Measurements from ENCODE around the gene NCBP1. TPM values are rescaled to one million over a fixed set of nuclear protein-coding genes. Genes with fewer than 3 reads are reported as not detected.
"Not testable (repeated sequence)": the region's sequence is repeated elsewhere in the genome, so short reads cannot be mapped to it uniquely, and the experiment has no call there.

The NCBP1 gene
- total RNA-seq, result 23.9 TPM

- DNase-seq (ENCODE audit: low spot score), result peak; percentile 99
Observed at GRCh38 chr9:97632985-97633858, at the start of gene NCBP1, which contains the start of gene TSTD2. Gene NCBP1 (plus strand): TSS chr9:97633821. CDS start chr9:97633882, 61 bp downstream. Gene TSTD2 (minus strand): TSS chr9:97633368. CDS start chr9:97627562, 5,806 bp downstream.

- not testable (repeated sequence) for DNase-seq (ENCODE audit: low spot score)
Observed at GRCh38 chr9:97584778-97585177, 48.8 kb upstream of the NCBP1 start.

- DNase-seq (ENCODE audit: low spot score), result not testable (repeated sequence)
Observed at GRCh38 chr9:97586909-97587308, 46.7 kb upstream of the NCBP1 start.

GRCh38 chr9:97591535-97591934 is 42.1 kb upstream of the NCBP1 start:
- no peak for DNase-seq (ENCODE audit: low spot score)

- DNase-seq (ENCODE audit: low spot score), result no peak
Observed at GRCh38 chr9:97592126-97592525, 41.5 kb upstream of the NCBP1 start.

- DNase-seq (ENCODE audit: low spot score), result no peak
Observed at GRCh38 chr9:97593960-97594359, 39.7 kb upstream of the NCBP1 start.

GRCh38 chr9:97594381-97594921 is 39.2 kb upstream of the NCBP1 start:
- no peak for DNase-seq (ENCODE audit: low spot score)

GRCh38 chr9:97596906-97597305 is 36.7 kb upstream of the NCBP1 start:
- no peak for DNase-seq (ENCODE audit: low spot score)

GRCh38 chr9:97598461-97599288 is 34.9 kb upstream of the NCBP1 start:
- DNase-seq (ENCODE audit: low spot score), result peak; percentile 87

- no peak for DNase-seq (ENCODE audit: low spot score)
Observed at GRCh38 chr9:97599314-97599846, 34.2 kb upstream of the NCBP1 start.

- no peak for DNase-seq (ENCODE audit: low spot score)
Observed at GRCh38 chr9:97600531-97601227, 32.9 kb upstream of the NCBP1 start.

- no peak for DNase-seq (ENCODE audit: low spot score)
Observed at GRCh38 chr9:97601228-97601898, 32.3 kb upstream of the NCBP1 start.

- DNase-seq (ENCODE audit: low spot score), result no peak
Observed at GRCh38 chr9:97602430-97602829, 31.2 kb upstream of the NCBP1 start.

- no peak for DNase-seq (ENCODE audit: low spot score)
Observed at GRCh38 chr9:97604901-97605645, 28.5 kb upstream of the NCBP1 start.

- peak; percentile 60 for DNase-seq (ENCODE audit: low spot score)
Observed at GRCh38 chr9:97615439-97616072, 18.1 kb upstream of the NCBP1 start.

- no peak for DNase-seq (ENCODE audit: low spot score)
Observed at GRCh38 chr9:97617939-97618416, 15.6 kb upstream of the NCBP1 start.

GRCh38 chr9:97620063-97620462 is 13.6 kb upstream of the NCBP1 start:
- DNase-seq (ENCODE audit: low spot score), result not testable (repeated sequence)

- DNase-seq (ENCODE audit: low spot score), result not testable (repeated sequence)
Observed at GRCh38 chr9:97622483-97622882, 11.1 kb upstream of the NCBP1 start.

GRCh38 chr9:97623946-97624345 is 9.7 kb upstream of the NCBP1 start:
- DNase-seq (ENCODE audit: low spot score), result no peak

Measured in mucosa of gallbladder (tissue), 1 donor.